Colonic mucosa (tissue), 4 donors: ENCODE measurements around the gene TAS2R3. TPM values are rescaled to one million over a fixed set of nuclear protein-coding genes. Genes with fewer than 3 reads are reported as not detected.

Source experiments
- DNase-seq: peaks from one replicate; pipeline ENCODE4 v3.0.0-alpha.2; 2020
- H3K27ac ChIP-seq: fragments of 200-600 bp; one replicate; pipeline ENCODE4 v1.8.0; 2021
- H3K27me3 ChIP-seq: fragments of 200-600 bp; one replicate; pipeline ENCODE4 v1.8.0; 2021
- H3K36me3 ChIP-seq: fragments of 200-600 bp; one replicate; pipeline ENCODE4 v1.8.0; 2021
- H3K4me1 ChIP-seq: fragments of 200-600 bp; one replicate; pipeline ENCODE4 v1.8.0; 2021; ENCODE audit warnings: mild to moderate bottlenecking
- H3K4me3 ChIP-seq: fragments of 200-600 bp; one replicate; pipeline ENCODE4 v1.8.0; 2021
- H3K9ac ChIP-seq, 2 donors: one replicate each; pipeline ENCODE4 v1.7.0; 2013; ENCODE audit warnings: control low read depth in 2 of 2, low read depth in 2 of 2, low read length in 2 of 2
- H3K9me3 ChIP-seq: fragments of 200-600 bp; one replicate; pipeline ENCODE4 v1.8.0; 2021
- CTCF ChIP-seq: fragments of 200-600 bp; IDR thresholded peaks from one replicate; pipeline ENCODE4 v1.8.0; 2022; ENCODE audit warnings: antibody characterized with exemption, mild to moderate bottlenecking
- intact Hi-C: fragments of 100-400 bp; cut with DNase I; formaldehyde crosslinking; loops from one replicate; pipeline ENCODE4 v1.14.1; 2022
- total RNA-seq, 2 donors: library from RNA; stranded (reverse); fragmentation: NEBNext Ultra II Directional in 1 of 2; extraction: Animal tissue kit (Norgen Biotek cat#: 25700) in 1 of 2; gene quantifications; one replicate each; pipeline ENCODE4 v1.2.1, GENCODE V29; 2021
- donor health status: healthy.
- donor health status: DM: no; HTN: no; CAD: no.
- donor health status: DM: no; HTN: no; CAD: no.

Gene TAS2R3
- total RNA-seq = under 1 TPM; 0.58 to 0.94 TPM

DNA sequence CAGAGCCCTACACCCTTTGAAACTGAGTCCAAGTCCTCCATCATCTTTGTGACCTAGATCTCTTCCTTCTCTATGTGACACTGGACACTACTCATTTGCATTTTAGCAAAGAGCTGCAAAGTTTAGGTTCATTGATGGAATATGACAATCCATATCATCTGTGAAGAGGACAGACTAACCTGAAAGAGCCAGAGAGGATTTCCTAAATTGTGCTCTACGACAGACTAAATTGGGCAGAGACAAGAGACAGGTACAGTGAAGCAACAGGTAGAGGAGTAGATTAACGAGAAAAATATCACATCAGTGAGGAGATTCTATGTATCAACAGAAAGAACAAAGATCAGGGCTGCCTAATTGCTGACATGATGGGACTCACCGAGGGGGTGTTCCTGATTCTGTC is at the start of gene TAS2R3:
Gene TAS2R3 (plus strand): TSS at position 301 of the 400 bp plus-strand sequence. CDS start 62 bp downstream, at position 363.
- no peak for DNase-seq
- H3K36me3 ChIP-seq = no peaks in the 10 kb centered on the region

DNA sequence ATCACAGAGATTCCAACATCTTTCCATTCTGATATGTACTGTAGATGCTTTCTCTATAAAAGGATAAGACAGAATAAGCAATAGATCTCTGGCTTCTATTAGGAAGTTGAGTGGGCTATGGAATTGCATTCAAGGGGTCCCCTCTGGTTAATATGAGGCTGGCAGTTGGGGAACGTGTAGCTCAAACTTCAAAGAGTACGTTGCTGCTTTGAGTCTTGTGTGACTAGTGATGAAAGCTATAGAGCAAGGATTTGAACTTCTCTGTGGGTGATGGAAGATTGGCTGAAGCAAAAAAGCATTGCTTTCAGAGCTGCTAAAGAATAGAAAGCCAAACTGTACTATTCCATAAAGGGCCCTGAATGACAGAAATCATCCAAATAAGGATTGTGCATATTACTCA is 49.3 kb upstream of the TAS2R3 start:
- H3K27ac ChIP-seq = no peak overlapping the region
- H3K9ac ChIP-seq = no peak overlapping the region
- H3K9me3 ChIP-seq = no peaks in the 10 kb centered on the region
- no peaks in the 10 kb centered on the region for H3K36me3 ChIP-seq
- no peak for DNase-seq
- no peak for TF ChIP-seq CTCF
- no peaks in the 10 kb centered on the region for H3K27me3 ChIP-seq
- H3K4me3 ChIP-seq = no peak overlapping the region
- H3K4me1 ChIP-seq = no peaks in the 10 kb centered on the region
- intact Hi-C loops = no loop called here

More for the DNA sequence above, at the start of gene TAS2R3:
- no peak for TF ChIP-seq CTCF
- Histone ChIP-seq H3K4me1 (no peaks in the 10 kb centered on the region), H3K9me3 (no peaks in the 10 kb centered on the region), H3K4me3 (no peak within 1 kb of the TSS), H3K27me3 (no peaks in the 10 kb centered on the region), H3K9ac (no peak within 1 kb of the TSS), H3K27ac (no peak within 1 kb of the TSS)
- intact Hi-C loops = no loop called here

GRCh38 chr7:141715018-141715417 is 48.9 kb upstream of the TAS2R3 start:
- no peak for DNase-seq
- H3K4me3 ChIP-seq = no peak overlapping the region
- no peaks in the 10 kb centered on the region for H3K4me1 ChIP-seq
- no peak for TF ChIP-seq CTCF
- H3K27ac ChIP-seq = no peak overlapping the region
- no peaks in the 10 kb centered on the region for H3K27me3 ChIP-seq
- intact Hi-C loops = no loop called here
- H3K36me3 ChIP-seq = no peaks in the 10 kb centered on the region
- no peak overlapping the region for H3K9ac ChIP-seq
- H3K9me3 ChIP-seq = no peaks in the 10 kb centered on the region

GRCh38 chr7:141715794-141716689 is 47.9 kb upstream of the TAS2R3 start:
- no peaks in the 10 kb centered on the region for H3K27me3 ChIP-seq
- no peak overlapping the region for H3K4me3 ChIP-seq
- H3K27ac ChIP-seq = no peak overlapping the region
- no peak overlapping the region for H3K9ac ChIP-seq
- no peaks in the 10 kb centered on the region for H3K4me1 ChIP-seq
- DNase-seq = no peak
- no peaks in the 10 kb centered on the region for H3K36me3 ChIP-seq
- intact Hi-C loops = no loop called here
- TF ChIP-seq CTCF = no peak
- no peaks in the 10 kb centered on the region for H3K9me3 ChIP-seq

DNA sequence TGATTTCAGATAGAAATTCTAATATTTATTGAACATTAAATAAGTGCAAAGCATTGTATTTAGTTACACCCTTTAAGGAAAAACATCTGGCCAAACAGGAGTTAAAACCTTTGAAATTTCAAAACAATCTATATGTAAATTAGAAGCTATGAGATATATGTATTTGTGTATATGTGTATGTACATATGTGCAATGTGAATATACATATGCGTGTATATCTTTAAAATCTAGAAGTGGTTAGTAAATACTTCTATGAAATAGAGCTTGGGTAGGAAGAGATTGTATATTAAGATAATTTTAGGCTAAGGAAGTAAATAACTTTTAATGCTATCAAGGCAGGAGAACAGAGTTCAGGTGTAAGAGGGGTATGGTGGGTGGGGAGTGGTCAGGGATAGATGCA is 46.4 kb upstream of the TAS2R3 start:
- Histone ChIP-seq H3K9me3 (no peaks in the 10 kb centered on the region), H3K9ac (no peak overlapping the region), H3K4me3 (no peak overlapping the region), H3K27me3 (no peaks in the 10 kb centered on the region), H3K4me1 (no peaks in the 10 kb centered on the region), H3K27ac (no peak overlapping the region), H3K36me3 (no peaks in the 10 kb centered on the region)
- TF ChIP-seq CTCF = no peak
- intact Hi-C loops = no loop called here
- no peak for DNase-seq
